Pancreas (tissue), 10 donors: Measurements from ENCODE around the gene ADRM1. TPM values are rescaled to one million over a fixed set of nuclear protein-coding genes. Genes with fewer than 3 reads are reported as not detected.

Experiments used
- ATAC-seq, 4 donors: fragments of 200-7000 bp; cut with Tn5 transposase; one replicate each; pipeline versions ENCODE4 v1.8.0 to v1.9.1; 2020; ENCODE audit warnings: mild to moderate bottlenecking in 4 of 4, moderate library complexity in 4 of 4
- DNase-seq, 6 donors: peaks; one replicate each; pipeline ENCODE4 v3.0.0-alpha.2; 2020
- FAIRE-seq: peaks from 2 replicates; lab custom pipeline; 2012; peaks lifted over from hg19 to GRCh38; lab: Jason Lieb, UNC
- H3K27ac ChIP-seq, 4 donors: fragments of 200-600 bp; sonication (generic); 1 replicate in 3 of 4; 2 replicates in 1 of 4; pipeline versions ENCODE4 v1.5.0 to v1.8.0; 2020
- H3K27me3 ChIP-seq, 4 donors: fragments of 200-600 bp; one replicate each; pipeline ENCODE4 v1.8.0; 2021
- H3K36me3 ChIP-seq, 3 donors: fragments of 200-600 bp; sonication (generic) in 1 of 3; one replicate each; pipeline versions ENCODE4 v1.5.0 to v1.8.0; 2020 to 2021
- H3K4me1 ChIP-seq, 3 donors: fragments of 200-600 bp; one replicate each; pipeline ENCODE4 v1.8.0; 2021
- H3K4me3 ChIP-seq, 4 donors: fragments of 200-600 bp; sonication (generic) in 2 of 4; one replicate each; pipeline versions ENCODE4 v1.5.0 to v1.8.0; 2020 to 2021
- H3K9me3 ChIP-seq, 4 donors: fragments of 200-600 bp; one replicate each; pipeline ENCODE4 v1.8.0; 2021
- WGBS, 2 donors: extraction: QIAGEN DNeasy Blood & Tissue Kit; methylation state at CpG; one replicate each; pipeline ENCODE4 v1.1.7; 2013; 5-methylcytosine and 5-hydroxymethylcytosine counted together
- intact Hi-C, 3 donors: fragments of 100-400 bp; cut with DNase I; formaldehyde crosslinking; loops; one replicate each; pipeline versions ENCODE4 v1.11.1 to v1.14.2; 2022
- polyA plus RNA-seq, 2 donors: library from polyadenylated mRNA; stranded (reverse); fragments of 200-250 nt; gene quantifications; one replicate each; pipeline ENCODE4 v1.2.3, GENCODE V29; 2013
- total RNA-seq, 6 donors: library from RNA; stranded (reverse); fragmentation: NEBNext Ultra II Directional in 4 of 6; extraction: Animal tissue kit (Norgen Biotek cat#: 25700) in 4 of 6; gene quantifications; one replicate each; pipeline versions ENCODE4 v1.2.1 to v1.2.4, GENCODE V29; 2021 to 2023
- TF ChIP-seq, protein P1 (sequence below), 4 donors: fragments of 200-600 bp; sonication (generic) in 3 of 4; IDR thresholded peaks; one replicate each; pipeline versions ENCODE4 v1.5.0 to v1.8.0; 2021; ENCODE audit warnings: antibody characterized with exemption in 4 of 4
- donor health status: healthy with polysubstance abuse.
- donor health status: DM: no; HTN: no; CAD: no; lungs with moderate emphysema.
- donor health status: DM: no; HTN: no; CAD: no.
- donor health status: control.
- donor health status: control.
- donor health status: Bipolar disorder and iron deficiency.
- donor health status: DM: yes; HTN: yes; CAD: no.
- donor health status: DM: no; HTN: no; CAD: no.
- donor health status: DM: no; HTN: no; CAD: no.
- donor health status: DM: yes; HTN: yes; CAD: no.

Gene ADRM1
- total and polyA plus RNA-seq, 8 donors = 33.3 to 76.0 (median 41.7) TPM

DNA sequence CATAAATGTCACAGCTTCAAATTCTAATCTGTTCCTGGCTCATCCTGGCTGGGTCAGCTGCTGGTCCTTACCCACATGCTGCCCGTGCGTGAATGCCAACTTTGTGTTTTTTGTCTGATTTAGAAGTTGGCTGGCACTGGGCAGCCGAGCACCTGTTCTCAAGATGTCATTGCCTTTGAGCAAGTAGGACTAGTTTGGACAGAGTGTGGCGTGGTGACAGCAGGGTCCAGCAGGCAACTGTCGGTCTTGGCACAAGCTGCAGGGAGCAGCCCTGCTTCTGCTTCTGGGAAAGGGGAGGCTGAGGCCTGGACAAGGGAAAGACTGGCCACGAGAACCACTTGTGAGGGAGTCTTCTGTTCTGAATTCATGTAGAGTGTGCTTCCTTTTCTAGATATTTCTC is 26.4 kb upstream of the ADRM1 start:
- TF ChIP-seq, protein P1, sequence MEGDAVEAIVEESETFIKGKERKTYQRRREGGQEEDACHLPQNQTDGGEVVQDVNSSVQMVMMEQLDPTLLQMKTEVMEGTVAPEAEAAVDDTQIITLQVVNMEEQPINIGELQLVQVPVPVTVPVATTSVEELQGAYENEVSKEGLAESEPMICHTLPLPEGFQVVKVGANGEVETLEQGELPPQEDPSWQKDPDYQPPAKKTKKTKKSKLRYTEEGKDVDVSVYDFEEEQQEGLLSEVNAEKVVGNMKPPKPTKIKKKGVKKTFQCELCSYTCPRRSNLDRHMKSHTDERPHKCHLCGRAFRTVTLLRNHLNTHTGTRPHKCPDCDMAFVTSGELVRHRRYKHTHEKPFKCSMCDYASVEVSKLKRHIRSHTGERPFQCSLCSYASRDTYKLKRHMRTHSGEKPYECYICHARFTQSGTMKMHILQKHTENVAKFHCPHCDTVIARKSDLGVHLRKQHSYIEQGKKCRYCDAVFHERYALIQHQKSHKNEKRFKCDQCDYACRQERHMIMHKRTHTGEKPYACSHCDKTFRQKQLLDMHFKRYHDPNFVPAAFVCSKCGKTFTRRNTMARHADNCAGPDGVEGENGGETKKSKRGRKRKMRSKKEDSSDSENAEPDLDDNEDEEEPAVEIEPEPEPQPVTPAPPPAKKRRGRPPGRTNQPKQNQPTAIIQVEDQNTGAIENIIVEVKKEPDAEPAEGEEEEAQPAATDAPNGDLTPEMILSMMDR (IDR thresholded peaks at IDR 0.05) = no peak
- H3K4me3 ChIP-seq = no peak overlapping the region
- no peak for FAIRE-seq
- H3K4me1 ChIP-seq = no peaks in the 10 kb centered on the region
- no peaks in the 10 kb centered on the region for H3K9me3 ChIP-seq
- intact Hi-C loops = no loop called here
- no peak overlapping the region for H3K27ac ChIP-seq
- peak in 2 of 4 donors; percentile 24 to 55 for ATAC-seq
- no peaks in the 10 kb centered on the region for H3K27me3 ChIP-seq
- DNase-seq = peak in 3 of 6 donors; percentile 34 to 49 (median 41)
- H3K36me3 ChIP-seq = peaks cover 9 to 55% (median 39%) of the 10 kb centered on the region in 3 donors
- 42 to 51% methylated on average over 6 of the region's 6 CpGs for WGBS, 2 donors

- H3K4me3 ChIP-seq = no peak overlapping the region
- H3K27me3 ChIP-seq = no peaks in the 10 kb centered on the region
- intact Hi-C loops = no loop called here
- peak in 1 of 6 donors; percentile 49 for DNase-seq
- no peaks in the 10 kb centered on the region for H3K9me3 ChIP-seq
- H3K4me1 ChIP-seq = no peaks in the 10 kb centered on the region
- ATAC-seq = no peak
- no peak for FAIRE-seq
- TF ChIP-seq, protein P1 (IDR thresholded peaks at IDR 0.05) = no peak
- no peak overlapping the region for H3K27ac ChIP-seq
- H3K36me3 ChIP-seq = peaks cover 12 to 56% (median 36%) of the 10 kb centered on the region in 3 donors
- WGBS, 2 donors = 71 to 75% methylated on average over 13 of the region's 13 CpGs
Measured at GRCh38 chr20:62277253-62277652, 25.5 kb upstream of the ADRM1 start.

DNA sequence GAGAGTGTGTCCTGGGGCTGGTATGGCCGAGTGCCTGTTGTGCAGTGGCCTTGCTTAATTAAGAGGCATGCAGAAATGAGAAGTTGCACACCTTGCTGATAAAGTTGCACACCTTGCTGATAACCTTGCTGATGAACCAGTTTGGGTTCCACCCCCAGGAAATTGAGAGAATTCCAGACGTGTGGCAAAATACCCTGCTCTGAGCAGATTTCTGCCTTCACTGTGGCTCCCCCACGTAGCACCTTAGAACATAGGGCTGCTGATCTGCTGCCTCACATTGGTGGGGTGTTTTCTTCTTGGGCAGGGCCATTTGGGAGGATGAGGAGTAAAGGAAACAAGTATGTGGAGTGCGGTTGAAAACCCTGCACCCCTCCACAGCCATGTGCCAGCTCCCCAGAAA is 22.5 kb upstream of the ADRM1 start:
- TF ChIP-seq, protein P1 (IDR thresholded peaks at IDR 0.05) = no peak
- intact Hi-C loops = no loop called here
- no peaks in the 10 kb centered on the region for H3K27me3 ChIP-seq
- no peak overlapping the region for H3K4me3 ChIP-seq
- WGBS, 2 donors = 64 to 72% methylated on average over 4 of the region's 4 CpGs
- no peak overlapping the region for H3K27ac ChIP-seq
- peaks cover 5 to 53% (median 43%) of the 10 kb centered on the region in 3 donors for H3K36me3 ChIP-seq
- ATAC-seq (no peak), FAIRE-seq (no peak), DNase-seq (no peak)
- no peaks in the 10 kb centered on the region for H3K4me1 ChIP-seq
- no peaks in the 10 kb centered on the region for H3K9me3 ChIP-seq

DNA sequence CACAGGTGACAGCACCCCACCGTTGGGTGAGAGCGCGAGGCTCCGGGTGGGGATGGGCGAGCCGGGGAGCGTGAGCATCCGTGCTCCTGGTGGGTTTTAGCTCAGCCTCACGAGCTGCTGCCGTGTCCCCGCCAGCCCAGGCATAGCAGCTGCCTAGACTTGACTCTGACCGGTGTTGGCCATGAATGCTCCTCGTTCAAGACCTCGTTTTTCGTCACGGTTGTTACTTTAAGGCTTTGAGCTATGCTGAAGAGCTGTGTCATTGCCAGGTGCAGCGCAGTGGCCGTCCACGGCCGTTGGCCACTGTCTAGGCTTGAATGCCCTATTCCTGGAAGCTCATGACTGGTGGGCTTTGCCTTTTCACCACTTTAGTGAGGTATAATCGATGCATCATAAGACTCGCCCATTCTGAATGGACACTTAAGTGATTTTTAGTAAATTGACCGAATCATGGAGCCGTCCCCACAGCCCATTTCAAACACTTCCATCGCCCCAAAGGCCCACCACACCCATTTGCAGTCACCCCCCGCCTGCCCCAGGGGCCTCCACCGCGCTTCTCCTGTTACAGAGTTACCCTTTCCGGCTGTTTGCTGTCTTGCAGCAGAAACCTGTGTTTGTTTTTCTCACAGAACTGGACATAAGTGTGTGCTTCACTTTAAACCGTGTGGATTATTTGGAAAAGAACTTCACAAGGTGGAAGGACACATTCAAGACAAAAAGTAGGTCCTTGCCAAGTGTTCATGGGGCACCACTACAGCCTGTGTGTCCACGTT is 21.4 kb upstream of the ADRM1 start:
- no peak for FAIRE-seq
- WGBS, 2 donors = 90 to 96% methylated on average over 31 of the region's 31 CpGs
- peaks cover 5 to 64% (median 43%) of the 10 kb centered on the region in 3 donors for H3K36me3 ChIP-seq
- no peak for ATAC-seq
- H3K27me3 ChIP-seq = no peaks in the 10 kb centered on the region
- H3K4me3 ChIP-seq = no peak overlapping the region
- H3K27ac ChIP-seq = no peak overlapping the region
- H3K4me1 ChIP-seq = no peaks in the 10 kb centered on the region
- peak in 1 of 6 donors; percentile 38 for DNase-seq
- no peaks in the 10 kb centered on the region for H3K9me3 ChIP-seq
- TF ChIP-seq, protein P1 (IDR thresholded peaks at IDR 0.05) = no peak
- intact Hi-C loops = no loop called here

- peaks cover 7 to 71% (median 48%) of the 10 kb centered on the region in 3 donors for H3K36me3 ChIP-seq
- intact Hi-C loops = no loop called here
- no peak overlapping the region for H3K27ac ChIP-seq
- H3K9me3 ChIP-seq = no peaks in the 10 kb centered on the region
- DNase-seq (no peak), ATAC-seq (no peak), FAIRE-seq (no peak)
- no peaks in the 10 kb centered on the region for H3K27me3 ChIP-seq
- no peak overlapping the region for H3K4me3 ChIP-seq
- TF ChIP-seq, protein P1 (IDR thresholded peaks at IDR 0.05) = no peak
- H3K4me1 ChIP-seq = no peaks in the 10 kb centered on the region
- WGBS, 2 donors = 95 to 96% methylated on average over 7 of the region's 7 CpGs
Measured at GRCh38 chr20:62282103-62282502, 20.7 kb upstream of the ADRM1 start.
